ENCODE data around the gene ZAP70.

ZAP70 gene

DNA sequence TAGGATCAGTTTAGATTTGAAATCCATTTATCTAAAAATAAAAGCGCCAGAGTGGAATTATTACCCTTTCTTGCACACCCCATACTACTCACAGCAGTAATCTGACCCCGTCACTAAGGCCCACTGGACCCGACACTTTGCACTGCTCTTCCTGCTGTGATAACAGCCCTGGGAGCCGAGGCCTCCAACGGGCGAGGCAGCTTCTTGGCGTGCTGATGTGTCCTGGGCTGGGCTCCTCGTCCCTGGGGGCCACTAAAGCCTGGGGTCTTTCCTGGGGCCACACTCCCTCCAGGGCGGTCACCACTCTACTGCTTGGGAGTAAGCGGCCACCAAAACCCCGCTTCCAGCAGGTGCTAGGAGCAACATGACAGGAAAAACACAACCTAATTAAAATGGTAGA is 61.7 kb downstream of the ZAP70 start:
- TF ChIP-seq GATA2 (IDR thresholded peaks at IDR 0.05; ENCODE audit: low read depth, low read length) (no peak), GATA3 (IDR thresholded peaks at IDR 0.05; ENCODE audit: low read depth, low read length) (no peak)

DNA sequence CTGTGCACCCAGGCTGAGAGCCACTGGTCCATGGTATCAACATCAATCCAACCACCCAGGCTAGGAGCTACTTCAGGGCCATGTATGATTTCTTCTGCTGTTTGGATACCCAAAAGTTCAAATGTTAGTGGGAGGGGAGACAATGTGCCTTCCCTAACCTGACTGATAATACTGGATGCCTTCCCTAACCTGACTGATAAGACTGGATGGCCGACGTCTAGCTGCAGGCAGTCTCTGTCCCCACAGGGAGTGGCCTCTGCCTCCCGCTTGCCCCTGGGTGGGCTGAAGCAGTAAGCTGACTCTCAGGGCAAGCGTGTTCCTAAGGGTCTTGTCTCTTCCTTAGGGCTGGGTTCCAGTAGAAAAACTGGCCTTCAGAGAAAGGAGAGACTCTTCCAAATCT is 65.8 kb downstream of the ZAP70 start:
- TF ChIP-seq GATA2 (IDR thresholded peaks at IDR 0.05; ENCODE audit: low read depth, low read length), result no peak

DNA sequence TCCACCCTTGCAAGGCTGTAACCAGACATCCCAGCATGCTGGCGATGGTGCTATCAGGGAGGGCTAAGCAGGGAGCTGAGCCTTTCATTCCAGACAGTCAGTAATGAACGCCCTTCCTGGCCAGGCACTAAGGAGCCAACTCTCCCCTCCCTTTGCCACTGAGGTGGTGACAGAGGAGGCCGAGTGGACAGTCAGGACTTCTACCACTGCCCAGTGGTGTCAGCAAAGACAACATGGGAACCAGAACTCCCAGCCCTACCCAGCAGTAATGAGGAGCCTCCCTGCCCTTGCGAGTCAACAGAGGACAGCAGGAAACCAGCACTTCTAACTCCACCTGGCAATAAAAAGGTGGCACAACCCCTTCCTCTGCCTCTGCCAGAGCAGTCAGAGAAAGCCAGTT is 68.6 kb downstream of the ZAP70 start:
- TF ChIP-seq GATA3 (IDR thresholded peaks at IDR 0.05; ENCODE audit: low read depth, low read length) (no peak), GATA2 (IDR thresholded peaks at IDR 0.05; ENCODE audit: low read depth, low read length) (no peak)

DNA sequence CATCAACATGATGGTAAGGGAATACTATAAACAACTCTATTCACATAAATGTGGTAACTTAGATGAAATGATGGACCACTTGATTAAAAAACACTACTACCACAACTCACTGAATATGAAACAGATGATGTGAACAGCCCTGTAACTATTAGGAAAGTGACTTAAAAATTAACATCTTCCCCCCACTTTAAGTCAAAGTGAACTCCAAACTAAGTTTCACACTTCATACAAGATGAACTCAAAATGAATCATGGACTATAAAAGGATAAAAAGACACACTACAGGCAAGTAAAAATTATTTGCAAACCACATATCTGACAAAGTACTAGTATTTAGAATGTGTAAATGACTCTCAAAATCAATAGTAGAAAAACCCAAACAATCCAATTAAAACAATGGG is 71.6 kb downstream of the ZAP70 start:
- TF ChIP-seq GATA3 (IDR thresholded peaks at IDR 0.05; ENCODE audit: low read depth, low read length) (no peak), GATA2 (IDR thresholded peaks at IDR 0.05; ENCODE audit: low read depth, low read length) (no peak)

DNA sequence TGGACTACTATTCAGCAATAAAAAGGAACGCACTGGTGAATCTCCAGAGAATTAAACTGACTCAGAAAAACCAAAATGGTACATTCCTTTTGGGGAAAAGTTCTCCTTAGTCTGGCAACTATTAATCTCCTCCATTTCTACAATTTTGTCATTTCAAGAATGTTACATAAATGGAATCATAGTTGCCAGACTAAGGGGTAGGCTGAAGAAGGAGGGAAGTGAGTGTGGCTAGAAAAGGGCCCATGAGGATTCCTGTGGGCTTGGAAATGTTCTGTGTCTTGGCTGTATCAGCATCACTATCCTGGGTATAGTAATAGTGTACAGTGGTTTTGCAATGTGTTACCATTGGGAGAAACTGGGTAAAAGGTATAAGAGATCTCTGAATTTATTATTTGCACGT is 72.4 kb downstream of the ZAP70 start:
- TF ChIP-seq GATA3 (IDR thresholded peaks at IDR 0.05; ENCODE audit: low read depth, low read length), result no peak

DNA sequence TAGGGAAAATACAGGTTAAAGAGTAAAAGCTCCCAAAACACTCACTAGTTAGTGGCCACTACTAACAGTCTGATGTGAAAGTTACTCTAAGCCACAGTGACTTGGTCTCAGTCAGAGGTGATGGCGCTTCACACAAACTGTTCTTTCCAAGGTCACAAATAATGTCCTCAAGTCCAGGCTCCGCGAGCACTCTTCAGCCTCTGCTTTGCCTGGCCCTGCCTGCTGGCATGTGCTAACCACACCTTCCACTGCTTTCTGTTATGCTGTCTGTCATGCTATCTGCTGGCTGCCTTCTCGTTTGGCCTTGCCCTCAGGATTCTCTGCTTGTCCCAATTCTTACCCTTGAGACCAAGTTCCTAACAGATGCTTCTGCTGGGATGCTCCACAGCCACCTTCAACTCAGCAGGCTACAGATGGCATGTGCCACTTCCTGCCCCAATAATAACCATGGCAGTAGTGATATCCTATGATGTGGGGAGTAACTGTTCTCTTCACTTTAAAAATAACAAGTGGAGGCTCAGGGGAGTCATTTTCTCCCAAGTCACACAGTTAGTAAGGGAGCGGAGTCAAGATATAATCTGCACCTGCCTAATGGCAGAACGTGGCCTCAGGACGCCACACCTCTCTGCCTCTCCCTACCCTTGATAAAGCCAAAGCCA is 75.7 kb downstream of the ZAP70 start:
- TF ChIP-seq GATA2 (IDR thresholded peaks at IDR 0.05; ENCODE audit: low read depth, low read length), result no peak
- TF ChIP-seq GATA3 (IDR thresholded peaks at IDR 0.05; ENCODE audit: low read depth, low read length), result no peak

Data from SH-SY5Y (cell line).